SK-N-SH (cell line): ENCODE data around the gene PDZD2. TPM values are rescaled to one million over a fixed set of nuclear protein-coding genes. Genes with fewer than 3 reads are reported as not detected.

Experiments
- CTCF ChIA-PET: fragments of 300-600, 350-600 bp; formaldehyde crosslinking; extraction: SDS; loops from one replicate; lab custom pipeline; 2021; lab: Yijun Ruan, JAX
- POLR2A ChIA-PET: fragments of 350-600 bp; sonication (Branson Sonifier 250); formaldehyde crosslinking; extraction: SDS; loops from one replicate; lab custom pipeline; 2020; ENCODE audit warnings: antibody characterized with exemption, inconsistent platforms; lab: Yijun Ruan, JAX
- DNase-seq: peaks from one replicate; pipeline ENCODE4 v3.0.0; 2012
- H2AFZ ChIP-seq: fragments of 200-600 bp; sonication (generic); 2 replicates; pipeline ENCODE4 v1.8.1; 2016; ENCODE audit warnings: antibody characterized with exemption, mild to moderate bottlenecking, low read depth
- H3F3A ChIP-seq: fragments of 200-600 bp; sonication (generic); replicated peaks from 2 replicates; pipeline ENCODE3; 2016; ENCODE audit warnings: antibody characterized with exemption, mild to moderate bottlenecking; ENCODE audit not compliant: insufficient read depth
- H3K27ac ChIP-seq, 2 experiments: fragments of 200-500 bp in 1 of 2; fragments of 200-600 bp in 1 of 2; sonication (Bioruptor generic) in 1 of 2; sonication (generic), shearing (Covaris generic) in 1 of 2; 2 replicates each; pipeline versions ENCODE4 v1.5.1 to v1.6.1; 2014 to 2016; ENCODE audit warnings: low read depth in 2 of 2, inconsistent platforms in 1 of 2, low read length in 1 of 2, mild to moderate bottlenecking in 1 of 2, mixed read lengths in 1 of 2
- H3K27me3 ChIP-seq: fragments of 200-600 bp; sonication (generic), shearing (Covaris generic); 2 replicates; pipeline ENCODE4 v1.6.1; 2016; ENCODE audit warnings: mixed run types; ENCODE audit not compliant: insufficient read depth
- H3K36me3 ChIP-seq, 2 experiments: fragments of 200-500 bp in 1 of 2; fragments of 200-600 bp in 1 of 2; sonication (Bioruptor generic) in 1 of 2; sonication (generic) in 1 of 2; replicated peaks in 1 of 2; 2 replicates each; pipeline versions ENCODE3 to v1.5.1; 2014 to 2016; ENCODE audit warnings: low read length in 1 of 2, mild to moderate bottlenecking in 1 of 2; ENCODE audit not compliant: insufficient read depth in 2 of 2, control insufficient read depth in 1 of 2
- H3K4me1 ChIP-seq, 2 experiments: fragments of 200-500 bp in 1 of 2; fragments of 200-600 bp in 1 of 2; sonication (Bioruptor generic) in 1 of 2; sonication (generic), shearing (Covaris generic) in 1 of 2; 2 replicates each; pipeline versions ENCODE4 v1.5.1 to v1.6.1; 2014 to 2016; ENCODE audit warnings: low read depth in 1 of 2, low read length in 1 of 2, mixed run types in 1 of 2; ENCODE audit not compliant: insufficient read depth in 2 of 2, control insufficient read depth in 1 of 2
- H3K4me2 ChIP-seq: fragments of 200-600 bp; sonication (generic), shearing (Covaris generic); 2 replicates; pipeline ENCODE4 v1.6.1; 2017; ENCODE audit warnings: mixed run types
- H3K4me3 ChIP-seq, 2 experiments: fragments of 200-500 bp in 1 of 2; fragments of 200-600 bp in 1 of 2; sonication (Bioruptor generic) in 1 of 2; sonication (generic), shearing (Covaris generic) in 1 of 2; 2 replicates each; pipeline versions ENCODE4 v1.5.1 to v1.8.1; 2014 to 2016; ENCODE audit warnings: low read depth in 2 of 2, inconsistent platforms in 1 of 2, low read length in 1 of 2, mild to moderate bottlenecking in 1 of 2, mixed read lengths in 1 of 2, moderate library complexity in 1 of 2
- H3K79me2 ChIP-seq: fragments of 200-600 bp; sonication (generic); 2 replicates; pipeline ENCODE4 v1.8.1; 2017; ENCODE audit warnings: mild to moderate bottlenecking; ENCODE audit not compliant: insufficient read depth
- H3K9ac ChIP-seq: fragments of 200-600 bp; sonication (generic); 2 replicates; pipeline ENCODE4 v1.6.1; 2017; ENCODE audit warnings: mixed run types
- H3K9me2 ChIP-seq: fragments of 200-600 bp; sonication (generic); 2 replicates; pipeline ENCODE4 v1.6.1; 2017; ENCODE audit warnings: mixed run types
- H3K9me3 ChIP-seq: fragments of 200-600 bp; sonication (generic); 2 replicates; pipeline ENCODE4 v1.6.1; 2017; ENCODE audit warnings: mixed run types, mild to moderate bottlenecking, moderate library complexity
- H4K20me1 ChIP-seq: fragments of 200-600 bp; sonication (generic); 2 replicates; pipeline ENCODE4 v1.6.1; 2017; ENCODE audit warnings: mild to moderate bottlenecking, mixed run types; ENCODE audit not compliant: insufficient read depth
- CHD2 ChIP-seq: fragments of 150-350 bp; IDR thresholded peaks from 2 replicates; pipeline ENCODE4 v1.6.1; 2018; ENCODE audit warnings: low read length; ENCODE audit not compliant: partially characterized antibody
- ELF1 ChIP-seq: IDR thresholded peaks from 2 replicates; pipeline ENCODE4 v1.4.0; 2012
- EZH2phosphoT487 ChIP-seq: fragments of 200-600 bp; sonication (generic); IDR thresholded peaks from 2 replicates; pipeline ENCODE4 v1.6.1; 2017; ENCODE audit warnings: low read depth, mixed run types, mild to moderate bottlenecking, antibody characterized with exemption, moderate library complexity, borderline replicate concordance
- FOSL2 ChIP-seq: IDR thresholded peaks from 2 replicates; pipeline ENCODE4 v1.4.0; 2012; ENCODE audit warnings: low read depth, mild to moderate bottlenecking, moderate library complexity, borderline replicate concordance
- FOXJ3 ChIP-seq: sonication (generic); formaldehyde crosslinking; IDR thresholded peaks from 2 replicates; pipeline ENCODE4 v1.5.1; 2020; ENCODE audit warnings: mild to moderate bottlenecking, missing genetic modification reagents
- GABPA ChIP-seq: IDR thresholded peaks from 2 replicates; pipeline ENCODE4 v1.4.0; 2012; ENCODE audit warnings: low read depth, mild to moderate bottlenecking
- JUND ChIP-seq: IDR thresholded peaks from 2 replicates; pipeline ENCODE4 v1.4.0; 2012
- MAX ChIP-seq: IDR thresholded peaks from 2 replicates; pipeline ENCODE4 v1.4.0; 2012; ENCODE audit warnings: low read depth
- MEF2A ChIP-seq: IDR thresholded peaks from 2 replicates; pipeline ENCODE4 v1.4.0; 2012; ENCODE audit warnings: low read depth, borderline replicate concordance
- NFIC ChIP-seq: IDR thresholded peaks from 2 replicates; pipeline ENCODE4 v1.4.0; 2012; ENCODE audit warnings: borderline replicate concordance
- NRF1 ChIP-seq: IDR thresholded peaks from 2 replicates; pipeline ENCODE4 v1.6.1; 2012; ENCODE audit warnings: low read depth, mild to moderate bottlenecking, low read length
- POLR2AphosphoS5 ChIP-seq: IDR thresholded peaks from 2 replicates; pipeline ENCODE4 v1.6.1; 2012; ENCODE audit warnings: low read depth, low read length
- RAD21 ChIP-seq: IDR thresholded peaks from 2 replicates; pipeline ENCODE4 v1.6.1; 2012; ENCODE audit warnings: mild to moderate bottlenecking, low read length
- RCOR1 ChIP-seq: fragments of 150-350 bp; IDR thresholded peaks from 2 replicates; pipeline ENCODE4 v1.6.1; 2017; ENCODE audit warnings: antibody characterized with exemption, low read length
- RFX5 ChIP-seq: IDR thresholded peaks from 2 replicates; pipeline ENCODE4 v1.6.1; 2012; ENCODE audit warnings: mild to moderate bottlenecking, improper control_type of control experiment, low read length
- RXRA ChIP-seq: IDR thresholded peaks from 2 replicates; pipeline ENCODE4 v1.4.0; 2012; ENCODE audit warnings: low read depth, mild to moderate bottlenecking, borderline replicate concordance
- SMC3 ChIP-seq: IDR thresholded peaks from 2 replicates; pipeline ENCODE4 v1.6.1; 2012; ENCODE audit warnings: low read depth, low read length, improper control_type of control experiment
- TAF1 ChIP-seq: IDR thresholded peaks from 2 replicates; pipeline ENCODE4 v1.6.1; 2012; ENCODE audit warnings: low read depth, mild to moderate bottlenecking, low read length, moderate library complexity, borderline replicate concordance
- TCF12 ChIP-seq: IDR thresholded peaks from 2 replicates; pipeline ENCODE4 v1.4.0; 2012
- TEAD4 ChIP-seq: IDR thresholded peaks from 2 replicates; pipeline ENCODE4 v1.4.0; 2012; ENCODE audit warnings: mild to moderate bottlenecking, borderline replicate concordance; ENCODE audit not compliant: insufficient read depth
- USF1 ChIP-seq: IDR thresholded peaks from 2 replicates; pipeline ENCODE4 v1.4.0; 2012; ENCODE audit warnings: low read depth, borderline replicate concordance
- USF2 ChIP-seq: fragments of 150-350 bp; IDR thresholded peaks from 2 replicates; pipeline ENCODE4 v1.6.1; 2017; ENCODE audit warnings: antibody characterized with exemption, low read length, low read depth, borderline replicate concordance
- YY1 ChIP-seq: IDR thresholded peaks from 2 replicates; pipeline ENCODE4 v1.4.0; 2012; ENCODE audit warnings: low read depth, mild to moderate bottlenecking
- ZBTB33 ChIP-seq: IDR thresholded peaks from 2 replicates; pipeline ENCODE4 v1.4.0; 2012; ENCODE audit warnings: low read depth, borderline replicate concordance
- WGBS: methylation state at CpG from one replicate; pipeline ENCODE4 v1.1.6; 2017; ENCODE audit warnings: low lambda C conversion rate; 5-methylcytosine and 5-hydroxymethylcytosine counted together
- polyA plus RNA-seq, 3 experiments: library from polyadenylated mRNA; depleted of rRNA; stranded (reverse); fragments of >200 nt; gene quantifications; 2 replicates each; pipeline ENCODE4 v1.2.3, GENCODE V29; 2012

The PDZD2 gene
- polyA plus RNA-seq, 1 of the 3 experiments (the other 2 are of a cell fraction), result 0.13 TPM

DNA sequence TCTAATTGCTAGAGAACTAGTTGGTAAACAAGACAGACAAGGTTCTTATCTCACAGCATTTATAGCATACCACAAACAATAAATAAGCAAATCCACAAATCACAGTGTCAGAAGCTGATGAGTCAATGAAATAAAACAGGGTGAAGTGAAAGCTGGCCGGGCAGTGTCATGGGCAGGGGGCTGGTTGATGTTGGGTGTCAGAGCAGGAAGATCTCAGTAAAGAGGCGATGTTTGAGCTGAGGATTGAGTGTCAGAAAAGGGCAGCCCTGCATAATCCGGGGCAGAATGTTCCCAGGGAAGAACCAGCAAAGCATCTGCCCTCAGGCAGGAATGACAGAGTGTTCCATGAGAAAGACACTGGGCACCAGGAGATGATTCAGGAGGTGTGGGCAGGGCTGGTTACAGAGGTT, 351.8 kb downstream of the PDZD2 start:
- no peaks in the 10 kb centered on the region for H3K79me2 ChIP-seq
- no peaks in the 10 kb centered on the region for H3F3A ChIP-seq
- H3K9me3 ChIP-seq, result no peaks in the 10 kb centered on the region
- H4K20me1 ChIP-seq, result no peaks in the 10 kb centered on the region
- no peak overlapping the region for H3K4me2 ChIP-seq
- WGBS, result 44% methylated on average over 3 of the region's 3 CpGs
- H3K27ac ChIP-seq, result no peak overlapping the region
- TF ChIP-seq RXRA (no peak), RAD21 (no peak), TCF12 (no peak), RFX5 (no peak), USF1 (no peak), ZBTB33 (no peak), TAF1 (no peak)
- DNase-seq, result no peak
- no peak overlapping the region for H2AFZ ChIP-seq
- H3K36me3 ChIP-seq, result no peaks in the 10 kb centered on the region
- H3K27me3 ChIP-seq, result no peaks in the 10 kb centered on the region
- 0 out of 4 replicates have a peak, but pooled peaks cover 0 to 4% of the 10 kb centered on the region in 2 experiments for H3K4me1 ChIP-seq
- no peak overlapping the region for H3K4me3 ChIP-seq
- H3K9ac ChIP-seq, result no peak overlapping the region
- no peaks in the 10 kb centered on the region for H3K9me2 ChIP-seq
- ChIA-PET CTCF (no interaction called here), POLR2A (no interaction called here)

- TF ChIP-seq ELF1 (no peak), RCOR1 (no peak), USF2 (no peak), SMC3 (no peak), FOXJ3 (CRISPR knock-in tag) (no peak), TCF12 (no peak), NRF1 (no peak), POLR2AphosphoS5 (no peak), RFX5 (no peak), FOSL2 (no peak), TEAD4 (no peak), EZH2phosphoT487 (no peak), JUND (no peak), CHD2 (no peak), MEF2A (no peak), MAX (no peak), RAD21 (no peak), GABPA (no peak), YY1 (no peak), NFIC (no peak)
- Histone ChIP-seq H3F3A (no peaks in the 10 kb centered on the region), H3K27ac (no peak overlapping the region), H3K36me3 (no peaks in the 10 kb centered on the region), H3K79me2 (no peaks in the 10 kb centered on the region), H3K27me3 (0 out of 2 replicates have a peak, but pooled peaks cover 5% of the 10 kb centered on the region), H4K20me1 (no peaks in the 10 kb centered on the region), H3K4me1 (0 out of 4 replicates have a peak, but pooled peaks cover 0 to 4% of the 10 kb centered on the region in 2 experiments), H3K9ac (no peak overlapping the region), H3K9me3 (no peaks in the 10 kb centered on the region), H3K9me2 (no peaks in the 10 kb centered on the region), H2AFZ (no peak overlapping the region), H3K4me3 (no peak overlapping the region), H3K4me2 (no peak overlapping the region)
- no peak for DNase-seq
- 81% methylated on average over 2 of the region's 2 CpGs for WGBS
- POLR2A ChIA-PET, result no interaction called here
- CTCF ChIA-PET, result no interaction called here
These were observed 353.4 kb downstream of the PDZD2 start for GRCh38 chr5:31992377-31992776.
